Upper lobe of left lung (tissue), 6 donors: ENCODE results near the gene SVEP1. TPM values are rescaled to one million over a fixed set of nuclear protein-coding genes. Genes with fewer than 3 reads are reported as not detected.

ENCODE experiments used
- ATAC-seq, 2 donors: fragments of 200-7000 bp; cut with Tn5 transposase; one replicate each; pipeline ENCODE4 v1.9.1; 2022; ENCODE audit warnings: mild to moderate bottlenecking in 2 of 2, moderate library complexity in 2 of 2; ENCODE audit not compliant: low FRiP score in 2 of 2
- DNase-seq, 2 donors: peaks; one replicate each; pipeline ENCODE4 v3.0.0-alpha.2; 2019 to 2020
- H3K27ac ChIP-seq, 4 donors: fragments of 200-600 bp; sonication (generic); one replicate each; pipeline ENCODE4 v1.5.1; 2016 to 2019
- H3K27me3 ChIP-seq, 4 donors: fragments of 200-600 bp; sonication (generic); one replicate each; pipeline ENCODE4 v1.5.1; 2017 to 2019
- H3K36me3 ChIP-seq, 4 donors: fragments of 200-600 bp; sonication (generic); one replicate each; pipeline ENCODE4 v1.5.1; 2016 to 2019
- H3K4me1 ChIP-seq, 4 donors: fragments of 200-600 bp; sonication (generic); one replicate each; pipeline ENCODE4 v1.5.1; 2018 to 2019
- H3K4me3 ChIP-seq, 4 donors: fragments of 200-600 bp; sonication (generic); one replicate each; pipeline ENCODE4 v1.5.1; 2017 to 2019; ENCODE audit warnings: mild to moderate bottlenecking in 2 of 4, moderate library complexity in 1 of 4
- H3K9me3 ChIP-seq, 4 donors: fragments of 200-600 bp; sonication (generic); one replicate each; pipeline ENCODE4 v1.5.1; 2018 to 2019
- EP300 ChIP-seq, 4 donors: sonication (generic); formaldehyde crosslinking; IDR thresholded peaks; one replicate each; pipeline ENCODE4 v1.5.1; 2017; ENCODE audit warnings: antibody characterized with exemption in 4 of 4, control low read depth in 2 of 4
- POLR2A ChIP-seq, 4 donors: fragments of 450-650 bp; IDR thresholded peaks; one replicate each; pipeline ENCODE4 v1.5.1; 2016 to 2017; ENCODE audit warnings: antibody characterized with exemption in 4 of 4, mild to moderate bottlenecking in 2 of 4
- POLR2AphosphoS5 ChIP-seq, 2 donors: sonication (generic); formaldehyde crosslinking; IDR thresholded peaks; one replicate each; pipeline ENCODE4 v1.5.1; 2017; ENCODE audit warnings: antibody characterized with exemption in 2 of 2
- WGBS, 2 donors: methylation state at CpG; one replicate each; pipeline ENCODE4 v1.1.5; 2017 to 2018; 5-methylcytosine and 5-hydroxymethylcytosine counted together
- total RNA-seq, 6 donors: library from RNA; depleted of rRNA in 4 of 6; stranded (reverse); fragments of >200 nt in 4 of 6; gene quantifications; one replicate each; pipeline versions ENCODE4 v1.1.0 to v1.2.1, GENCODE V29; 2016 to 2021
- TF ChIP-seq, protein P1 (sequence below), 6 experiments: fragments of 450-650 bp in 4 of 6; fragments of 200-600 bp in 2 of 6; sonication (generic) in 2 of 6; IDR thresholded peaks; one replicate each; pipeline ENCODE4 v1.5.1; 2016 to 2019; ENCODE audit warnings: antibody characterized with exemption in 6 of 6
- donor health status: DM: no; HTN: no; CAD: no; lungs with moderate emphysema.
- donor health status: DM: no; HTN: yes; CAD: no; lungs with severe emphysema.

SVEP1 gene
- total RNA-seq, 6 donors from 2014 or later = 25.4 to 54.5 (median 33.0) TPM

- Histone ChIP-seq H3K36me3 (no peaks in the 10 kb centered on the region), H3K4me1 (peaks cover 0 to 13% (median 6%) of the 10 kb centered on the region in 4 donors), H3K27ac (no peak overlapping the region), H3K27me3 (peaks cover 0 to 9% (median 3%) of the 10 kb centered on the region in 4 donors), H3K4me3 (no peak overlapping the region), H3K9me3 (no peaks in the 10 kb centered on the region)
- no peak for TF ChIP-seq POLR2A (IDR thresholded peaks at IDR 0.05)
- TF ChIP-seq, protein P1, sequence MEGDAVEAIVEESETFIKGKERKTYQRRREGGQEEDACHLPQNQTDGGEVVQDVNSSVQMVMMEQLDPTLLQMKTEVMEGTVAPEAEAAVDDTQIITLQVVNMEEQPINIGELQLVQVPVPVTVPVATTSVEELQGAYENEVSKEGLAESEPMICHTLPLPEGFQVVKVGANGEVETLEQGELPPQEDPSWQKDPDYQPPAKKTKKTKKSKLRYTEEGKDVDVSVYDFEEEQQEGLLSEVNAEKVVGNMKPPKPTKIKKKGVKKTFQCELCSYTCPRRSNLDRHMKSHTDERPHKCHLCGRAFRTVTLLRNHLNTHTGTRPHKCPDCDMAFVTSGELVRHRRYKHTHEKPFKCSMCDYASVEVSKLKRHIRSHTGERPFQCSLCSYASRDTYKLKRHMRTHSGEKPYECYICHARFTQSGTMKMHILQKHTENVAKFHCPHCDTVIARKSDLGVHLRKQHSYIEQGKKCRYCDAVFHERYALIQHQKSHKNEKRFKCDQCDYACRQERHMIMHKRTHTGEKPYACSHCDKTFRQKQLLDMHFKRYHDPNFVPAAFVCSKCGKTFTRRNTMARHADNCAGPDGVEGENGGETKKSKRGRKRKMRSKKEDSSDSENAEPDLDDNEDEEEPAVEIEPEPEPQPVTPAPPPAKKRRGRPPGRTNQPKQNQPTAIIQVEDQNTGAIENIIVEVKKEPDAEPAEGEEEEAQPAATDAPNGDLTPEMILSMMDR (IDR thresholded peaks at IDR 0.05) = no peak
- no peak for TF ChIP-seq EP300 (IDR thresholded peaks at IDR 0.05)
- TF ChIP-seq POLR2AphosphoS5 (IDR thresholded peaks at IDR 0.05) = no peak
- WGBS, 2 donors = 80 to 83% methylated on average over 5 of the region's 5 CpGs
- DNase-seq (no peak), ATAC-seq (no peak)
Measured at GRCh38 chr9:110575169-110575568, 4.4 kb downstream of the SVEP1 start.

DNA sequence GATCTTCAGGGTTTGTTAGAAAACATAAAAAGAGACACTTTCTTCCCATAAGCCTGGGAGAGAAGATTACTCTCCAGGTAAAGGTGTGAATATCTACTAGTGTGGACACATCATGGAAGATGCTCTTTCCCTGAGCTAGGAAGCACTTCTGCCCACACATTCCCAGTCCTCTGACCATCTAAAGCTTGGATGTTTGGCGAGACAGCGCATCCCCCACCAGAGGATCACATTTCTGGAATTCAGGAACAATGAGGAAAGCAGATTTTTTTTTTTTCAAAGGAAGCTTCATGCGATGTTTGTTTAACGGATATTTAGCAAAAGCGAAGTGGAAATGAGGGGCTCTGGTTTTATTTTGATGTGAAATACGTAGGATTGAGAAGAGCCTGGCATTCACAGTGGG is 6.2 kb downstream of the SVEP1 start:
- H3K9me3 ChIP-seq = no peaks in the 10 kb centered on the region
- ATAC-seq = no peak
- no peaks in the 10 kb centered on the region for H3K4me1 ChIP-seq
- no peak overlapping the region for H3K27ac ChIP-seq
- no peak for DNase-seq
- no peaks in the 10 kb centered on the region for H3K27me3 ChIP-seq
- no peak overlapping the region for H3K4me3 ChIP-seq
- WGBS, 2 donors = 66 to 74% methylated on average over 6 of the region's 6 CpGs
- H3K36me3 ChIP-seq = no peaks in the 10 kb centered on the region
- TF ChIP-seq, protein P1 (IDR thresholded peaks at IDR 0.05) = no peak
- TF ChIP-seq POLR2AphosphoS5 (IDR thresholded peaks at IDR 0.05) = no peak
- TF ChIP-seq EP300 (IDR thresholded peaks at IDR 0.05) = no peak
- no peak for TF ChIP-seq POLR2A (IDR thresholded peaks at IDR 0.05)

DNA sequence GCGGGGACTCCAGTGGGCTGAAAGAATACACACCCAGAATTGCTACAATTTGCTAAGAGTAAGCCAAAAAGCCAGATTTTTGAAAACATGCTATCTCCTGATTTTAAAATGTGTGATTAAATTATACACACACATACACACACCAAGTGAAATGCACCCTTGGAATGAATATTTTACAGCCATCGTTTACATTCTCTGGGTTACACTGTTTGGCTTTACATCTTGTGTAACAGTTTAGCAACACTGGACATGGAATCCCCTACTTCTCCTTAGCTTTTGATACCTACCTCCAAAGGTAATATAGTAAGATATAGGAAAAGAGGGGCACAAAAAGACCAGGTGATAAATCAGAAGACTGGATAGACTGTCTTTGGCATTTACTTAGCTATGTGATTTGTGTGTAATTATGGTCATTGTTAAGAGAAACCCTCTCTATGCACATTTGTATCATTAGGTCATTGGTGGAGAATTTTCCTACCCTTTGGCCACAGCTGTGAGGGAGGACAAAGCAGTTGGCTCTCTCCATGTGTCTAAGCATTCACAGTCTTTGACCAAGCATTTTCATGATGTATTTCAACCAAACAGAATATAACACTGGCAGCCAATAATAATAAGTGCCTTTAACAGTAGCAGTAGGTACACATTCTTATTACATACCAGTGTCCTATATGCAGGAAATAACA is 7.6 kb downstream of the SVEP1 start:
- TF ChIP-seq EP300 (IDR thresholded peaks at IDR 0.05) = no peak
- TF ChIP-seq POLR2AphosphoS5 (IDR thresholded peaks at IDR 0.05) = no peak
- TF ChIP-seq, protein P1 (IDR thresholded peaks at IDR 0.05) = no peak
- TF ChIP-seq POLR2A (IDR thresholded peaks at IDR 0.05) = no peak
- H3K27me3 ChIP-seq = no peaks in the 10 kb centered on the region
- H3K9me3 ChIP-seq = no peaks in the 10 kb centered on the region
- H3K4me3 ChIP-seq = no peak overlapping the region
- H3K36me3 ChIP-seq = no peaks in the 10 kb centered on the region
- H3K27ac ChIP-seq = no peak overlapping the region
- ATAC-seq (no peak), DNase-seq (no peak)
- no peaks in the 10 kb centered on the region for H3K4me1 ChIP-seq
- 81 to 90% methylated on average over 2 of the region's 2 CpGs for WGBS, 2 donors

- Histone ChIP-seq H3K4me1 (no peaks in the 10 kb centered on the region), H3K36me3 (no peaks in the 10 kb centered on the region), H3K27ac (no peak overlapping the region), H3K9me3 (no peaks in the 10 kb centered on the region), H3K4me3 (no peak overlapping the region), H3K27me3 (no peaks in the 10 kb centered on the region)
- DNase-seq (no peak), ATAC-seq (no peak)
- 84 to 86% methylated on average over 1 of the region's 1 CpG for WGBS, 2 donors
- TF ChIP-seq, protein P1 (IDR thresholded peaks at IDR 0.05) = no peak
- TF ChIP-seq POLR2AphosphoS5 (IDR thresholded peaks at IDR 0.05) (no peak), EP300 (IDR thresholded peaks at IDR 0.05) (no peak), POLR2A (IDR thresholded peaks at IDR 0.05) (no peak)
Measured at GRCh38 chr9:110566156-110566555, 13.4 kb downstream of the SVEP1 start.

DNA sequence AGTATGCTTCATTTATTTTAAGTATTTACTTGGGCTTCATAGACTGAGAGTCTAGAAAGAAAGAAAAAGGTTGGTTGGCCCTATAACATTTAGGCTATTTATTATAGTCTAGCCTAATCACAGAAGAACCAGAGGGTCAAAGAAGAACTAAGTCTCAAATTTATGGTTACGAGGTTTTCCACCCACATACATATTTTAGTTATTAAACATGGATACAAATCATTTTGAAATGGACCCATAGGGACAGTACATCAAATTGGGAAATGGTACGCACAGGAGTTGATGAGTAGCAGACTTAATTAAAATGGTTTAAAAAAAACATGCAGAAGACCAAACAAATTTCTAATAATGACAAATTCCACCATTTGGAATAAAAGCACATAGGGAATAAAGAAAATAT is 17.7 kb downstream of the SVEP1 start:
- WGBS, 2 donors = 80 to 88% methylated on average over 2 of the region's 2 CpGs

More for the DNA sequence above, 17.7 kb downstream of the SVEP1 start:
- no peaks in the 10 kb centered on the region for H3K36me3 ChIP-seq
- no peaks in the 10 kb centered on the region for H3K27me3 ChIP-seq
- no peak for DNase-seq
- H3K4me1 ChIP-seq = no peaks in the 10 kb centered on the region
- no peak for ATAC-seq
- no peak overlapping the region for H3K27ac ChIP-seq
- no peaks in the 10 kb centered on the region for H3K9me3 ChIP-seq
- no peak for TF ChIP-seq POLR2A (IDR thresholded peaks at IDR 0.05)
- TF ChIP-seq, protein P1 (IDR thresholded peaks at IDR 0.05) = no peak
- no peak for TF ChIP-seq POLR2AphosphoS5 (IDR thresholded peaks at IDR 0.05)
- no peak for TF ChIP-seq EP300 (IDR thresholded peaks at IDR 0.05)
- no peak overlapping the region for H3K4me3 ChIP-seq
